GM21825 (cell line): Measurements from ENCODE around the gene RSPRY1.

Experiments used
- ATAC-seq: cut with Tn5 transposase; IDR thresholded peaks from one replicate; pipeline ENCODE4 v1.9.1; 2021; ENCODE audit warnings: mild to moderate bottlenecking, moderate library complexity; ENCODE audit not compliant: unreplicated experiment

RSPRY1 gene

DNA sequence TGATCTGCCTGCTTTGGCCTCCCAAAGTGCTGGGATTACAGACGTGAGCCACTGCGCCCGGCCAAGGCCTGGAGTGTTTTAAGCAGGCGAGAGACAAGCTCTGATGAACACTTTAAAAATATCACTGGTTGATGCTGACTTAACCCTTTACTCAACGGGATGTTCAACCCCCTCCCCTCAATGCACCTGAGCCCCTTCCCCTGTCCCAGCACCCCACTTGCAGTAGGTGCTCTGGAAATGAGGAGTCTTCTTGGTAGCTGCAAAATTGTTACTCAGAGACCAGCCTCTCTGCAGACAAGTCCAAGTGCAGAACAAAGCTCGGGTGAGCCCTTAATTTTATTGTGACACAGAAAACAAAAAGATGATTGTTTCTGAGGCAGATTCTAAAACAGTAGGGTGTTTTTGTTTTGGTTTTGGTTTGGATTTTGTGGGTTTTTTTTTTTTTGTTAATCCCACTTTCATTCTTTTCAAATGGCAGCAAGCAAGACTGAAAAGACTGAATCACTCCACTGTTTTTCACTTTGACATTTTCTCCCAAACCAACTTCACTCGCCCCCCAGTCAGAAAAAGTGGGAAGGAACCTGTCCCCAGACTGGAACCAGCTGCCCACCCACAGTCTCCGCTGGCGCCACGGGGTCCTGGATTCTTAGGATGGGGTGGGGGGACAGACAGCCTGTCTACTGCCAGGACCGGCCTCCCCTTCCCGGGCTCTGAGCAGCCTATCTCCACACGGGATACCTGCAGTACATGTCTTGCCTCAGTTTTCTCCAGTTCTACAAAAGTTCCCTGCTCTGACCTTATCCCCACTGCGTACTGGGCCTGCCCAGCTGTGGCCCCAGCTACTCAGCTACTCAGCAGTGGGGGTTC lies 103.5 kb downstream of the RSPRY1 start:
- no peak for ATAC-seq
